Measurements from ENCODE around the gene BOC. TPM values are rescaled to one million over a fixed set of nuclear protein-coding genes. Genes with fewer than 3 reads are reported as not detected.

The BOC gene
- total and polyA plus RNA-seq, 2 of the 4 experiments (the other 2 are of a cell fraction): 6.8 to 15.2 TPM

GRCh38 chr3:113227146-113227545 lies 15.8 kb downstream of the BOC start:
- Histone ChIP-seq H2AFZ (replicated peaks; ENCODE audit: low read length, poor library complexity) (no peak overlapping the region), H3K4me2 (ENCODE audit: low read depth, low read length) (no peak overlapping the region), H3K23ac (ENCODE audit: low read depth, low read length) (no peak overlapping the region), H3K9ac (ENCODE audit: low read depth, low read length) (no peak overlapping the region), H4K91ac (ENCODE audit: insufficient read depth, low read depth, low read length) (no peak overlapping the region), H4K8ac (ENCODE audit: low read depth in 2 of 2, low read length in 2 of 2) (no peak overlapping the region), H2AK5ac (ENCODE audit: low read depth, low read length) (no peak overlapping the region), H3K4me1 (ENCODE audit: control insufficient read depth, insufficient read depth, low read length) (peaks cover 14% of the 10 kb centered on the region), H2AK9ac (replicated peaks; ENCODE audit: low read depth, low read length, poor library complexity) (no peak overlapping the region), H3K9me1 (ENCODE audit: insufficient read depth, low read length) (peaks cover 8% of the 10 kb centered on the region; the same call in 1 of the 2 replicates), H3K4me3 (ENCODE audit: insufficient read depth, low read depth, low read length) (no peak overlapping the region), H2BK120ac (ENCODE audit: low read depth, low read length) (no peak overlapping the region), H3K9me3 (ENCODE audit: control insufficient read depth, insufficient read depth, low read length) (no peaks in the 10 kb centered on the region), H2BK15ac (ENCODE audit: low read depth, low read length) (no peak overlapping the region), H2BK20ac (ENCODE audit: low read depth, low read length) (no peak overlapping the region), H4K5ac (ENCODE audit: low read depth, low read length) (no peak overlapping the region), H3K14ac (replicated peaks; ENCODE audit: low read depth, low read length) (no peak overlapping the region), H3K18ac (ENCODE audit: low read depth, low read length) (no peak overlapping the region), H3K56ac (ENCODE audit: extremely low read depth, insufficient read depth, low read length) (no peak overlapping the region), H4K20me1 (ENCODE audit: insufficient read depth, low read length) (no peaks in the 10 kb centered on the region), H3K36me3 (ENCODE audit: control insufficient read depth, insufficient read depth, low read length) (peaks cover 5% of the 10 kb centered on the region; the same call in 1 of the 2 replicates), H3K79me1 (ENCODE audit: low read depth in 1 of 2, low read length in 2 of 2) (no peaks in the 10 kb centered on the region), H2BK5ac (ENCODE audit: low read depth, low read length, poor library complexity, severe bottlenecking) (no peak overlapping the region), H3K27ac (ENCODE audit: insufficient read depth, low read length) (no peak overlapping the region), H3K4ac (ENCODE audit: low read depth, low read length) (no peak overlapping the region; the same call in 1 of the 2 replicates), H3K27me3 (ENCODE audit: control insufficient read depth, insufficient read depth, low read length) (no peaks in the 10 kb centered on the region)
- intact Hi-C loops (cut with micrococcal nuclease): no loop called here
- WGBS, 2 experiments (ENCODE audit: extremely low coverage in 2 of 2, insufficient read length in 1 of 2): 100% methylated on average over 1 of the region's 1 CpG; no CpG with 5 or more reads in 1 of the 2 experiments
- in situ Hi-C loops (cut with MboI; ENCODE audit: low sequenced_read_pairs): no loop called here
- BruUV-seq (replicated peaks): no TSS peak
- ChIA-PET POLR2A (ENCODE audit: unreplicated experiment) (no interaction called here), CTCF (no interaction called here)
- dilution Hi-C loops (cut with HindIII; ENCODE audit: low sequenced_read_pairs, unreplicated experiment): no loop called here
- TF ChIP-seq CEBPB (IDR thresholded peaks at IDR 0.05; ENCODE audit: low read depth, low read length) (no peak), FOS (IDR thresholded peaks at IDR 0.05; ENCODE audit: low read depth, low read length) (no peak)
- DNase-seq (no peak), ATAC-seq (ENCODE audit: low read depth) (no peak)
